Measurements from ENCODE around the gene KRTAP10-1.

The KRTAP10-1 gene

DNA sequence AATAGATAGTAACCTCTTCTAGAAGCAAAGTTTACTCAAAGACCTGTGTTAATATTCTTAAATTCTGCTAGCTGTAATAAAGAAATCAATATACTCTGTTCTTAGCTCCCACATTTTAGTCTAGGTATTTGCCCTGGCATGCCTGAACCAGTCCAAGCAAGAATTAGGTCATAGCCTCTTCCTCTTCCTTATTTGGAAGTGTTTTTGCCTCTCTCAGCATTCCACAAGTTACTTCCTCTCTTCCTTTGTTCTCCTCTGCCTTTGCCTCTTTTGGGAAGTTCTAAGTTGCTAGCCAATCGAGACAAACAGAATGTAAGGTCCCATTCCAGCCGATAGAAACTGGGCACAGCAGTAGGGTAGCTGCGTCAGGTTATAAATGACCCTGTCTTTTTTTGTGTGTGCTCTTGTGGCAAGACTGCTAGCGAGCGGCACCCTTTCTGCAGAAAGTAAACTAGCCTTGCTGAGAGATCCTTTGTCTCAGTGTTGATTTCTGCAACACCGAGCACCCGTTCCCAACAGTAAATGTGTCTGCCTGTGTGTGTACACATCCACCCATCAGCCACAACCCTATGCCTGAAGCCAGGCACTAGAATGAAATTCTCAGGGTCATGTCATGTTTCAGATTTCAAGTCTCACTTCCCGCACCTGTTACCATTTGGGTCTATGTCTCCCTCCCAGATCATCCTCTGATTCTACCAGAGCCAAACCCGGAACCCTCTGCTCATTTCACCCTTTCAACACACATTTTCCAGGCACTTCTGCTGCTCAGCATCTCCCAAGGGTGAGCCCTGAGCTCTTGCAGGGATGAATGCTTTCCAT, 47.2 kb downstream of the KRTAP10-1 start:
- no peak for DNase-seq (ENCODE audit: extremely low read depth, low read depth)
- TF ChIP-seq, protein P1, sequence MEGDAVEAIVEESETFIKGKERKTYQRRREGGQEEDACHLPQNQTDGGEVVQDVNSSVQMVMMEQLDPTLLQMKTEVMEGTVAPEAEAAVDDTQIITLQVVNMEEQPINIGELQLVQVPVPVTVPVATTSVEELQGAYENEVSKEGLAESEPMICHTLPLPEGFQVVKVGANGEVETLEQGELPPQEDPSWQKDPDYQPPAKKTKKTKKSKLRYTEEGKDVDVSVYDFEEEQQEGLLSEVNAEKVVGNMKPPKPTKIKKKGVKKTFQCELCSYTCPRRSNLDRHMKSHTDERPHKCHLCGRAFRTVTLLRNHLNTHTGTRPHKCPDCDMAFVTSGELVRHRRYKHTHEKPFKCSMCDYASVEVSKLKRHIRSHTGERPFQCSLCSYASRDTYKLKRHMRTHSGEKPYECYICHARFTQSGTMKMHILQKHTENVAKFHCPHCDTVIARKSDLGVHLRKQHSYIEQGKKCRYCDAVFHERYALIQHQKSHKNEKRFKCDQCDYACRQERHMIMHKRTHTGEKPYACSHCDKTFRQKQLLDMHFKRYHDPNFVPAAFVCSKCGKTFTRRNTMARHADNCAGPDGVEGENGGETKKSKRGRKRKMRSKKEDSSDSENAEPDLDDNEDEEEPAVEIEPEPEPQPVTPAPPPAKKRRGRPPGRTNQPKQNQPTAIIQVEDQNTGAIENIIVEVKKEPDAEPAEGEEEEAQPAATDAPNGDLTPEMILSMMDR (IDR thresholded peaks at IDR 0.05; ENCODE audit: low read depth, low read length, missing control alignments), result no peak
- H3K4me3 ChIP-seq (replicated peaks; ENCODE audit: low read depth, low read length), result no peak overlapping the region

DNA sequence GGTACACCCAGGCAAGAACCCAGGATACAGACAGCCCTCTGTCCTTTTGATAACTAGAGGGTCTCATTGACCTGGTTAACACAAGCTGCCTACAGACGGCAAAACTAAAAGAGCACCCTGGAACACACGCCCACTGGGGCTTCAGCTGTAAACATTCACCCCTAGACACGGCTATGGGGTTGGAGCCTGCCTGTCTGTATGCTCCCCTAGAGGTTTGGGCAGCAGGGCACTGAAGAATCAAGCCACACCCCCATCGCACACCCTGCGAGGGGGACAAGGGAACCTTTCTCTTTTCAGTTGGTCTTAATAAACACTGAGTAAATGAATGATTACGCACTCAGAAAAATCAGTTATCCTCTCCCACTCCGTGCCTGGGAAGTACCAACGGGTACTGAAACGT, 49.2 kb downstream of the KRTAP10-1 start:
- no peak overlapping the region for H3K4me3 ChIP-seq (replicated peaks; ENCODE audit: low read depth, low read length)
- TF ChIP-seq, protein P1 (IDR thresholded peaks at IDR 0.05; ENCODE audit: low read depth, low read length, missing control alignments), result no peak
- no peak for DNase-seq (ENCODE audit: extremely low read depth, low read depth)

DNA sequence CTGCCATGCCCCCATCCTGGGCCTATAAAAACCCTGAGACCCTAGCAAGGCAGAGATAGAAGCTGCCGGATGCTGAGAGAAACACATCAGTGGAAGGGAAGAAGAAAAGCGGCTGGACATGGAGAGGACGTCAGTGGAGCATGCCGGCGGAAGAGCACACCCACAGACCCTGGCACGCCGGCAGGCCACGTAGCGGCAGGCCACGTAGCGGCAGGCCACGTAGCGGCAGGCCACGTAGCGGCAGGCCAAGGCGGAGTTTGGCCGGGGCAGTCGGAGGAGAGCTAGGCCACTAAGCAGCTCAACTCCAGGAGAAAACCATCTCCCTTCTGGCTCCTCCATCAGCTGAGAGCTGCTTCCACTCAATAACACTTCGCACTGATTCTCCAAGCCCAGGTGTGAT, 49.6 kb downstream of the KRTAP10-1 start:
- TF ChIP-seq, protein P1 (IDR thresholded peaks at IDR 0.05; ENCODE audit: low read depth, low read length, missing control alignments), result no peak
- H3K4me3 ChIP-seq (replicated peaks; ENCODE audit: low read depth, low read length), result no peak overlapping the region
- DNase-seq (ENCODE audit: extremely low read depth, low read depth), result no peak

DNA sequence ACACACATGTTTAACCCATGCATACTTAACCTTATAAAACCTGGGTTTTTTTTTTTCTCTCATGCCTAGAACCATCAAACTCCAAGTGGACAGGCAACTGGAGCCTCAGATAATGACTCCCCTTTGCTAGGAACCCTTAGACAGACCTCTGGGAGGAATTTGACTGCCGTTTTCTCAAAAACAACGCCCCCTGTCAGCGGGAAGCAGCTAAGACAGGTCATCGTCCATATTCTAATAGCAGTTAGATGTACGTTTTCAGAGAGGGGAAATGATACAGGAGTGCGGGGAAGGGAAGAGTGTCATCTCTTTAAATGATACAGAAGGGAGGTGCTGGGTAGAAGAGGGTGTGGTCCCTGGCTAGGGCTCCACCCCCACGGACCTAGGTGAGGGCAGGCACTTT, 50.0 kb downstream of the KRTAP10-1 start:
- TF ChIP-seq, protein P1 (IDR thresholded peaks at IDR 0.05; ENCODE audit: low read depth, low read length, missing control alignments), result peak; percentile 17
- DNase-seq (ENCODE audit: extremely low read depth, low read depth), result no peak
- no peak overlapping the region for H3K4me3 ChIP-seq (replicated peaks; ENCODE audit: low read depth, low read length)
